AG04450 (cell line): ENCODE data around the gene MCM5. TPM values are rescaled to one million over a fixed set of nuclear protein-coding genes. Genes with fewer than 3 reads are reported as not detected.
"Not testable (repeated sequence)": the region's sequence is repeated elsewhere in the genome, so short reads cannot be mapped to it uniquely, and the experiment has no call there.

Experiments
- CTCF ChIA-PET: fragments of 300-600, 350-600 bp; formaldehyde crosslinking; extraction: SDS; loops from one replicate; lab custom pipeline; 2022; ENCODE audit warnings: antibody characterized with exemption, inconsistent platforms; lab: Charles Lee
- POLR2A ChIA-PET: fragments of 350-600 bp; formaldehyde crosslinking; extraction: SDS; loops from one replicate; lab custom pipeline; 2021; ENCODE audit warnings: antibody characterized with exemption, inconsistent platforms; lab: Yijun Ruan, JAX
- DNase-seq: peaks from one replicate; pipeline ENCODE4 v3.0.0-alpha.2; 2011; ENCODE audit warnings: low read depth, low spot score
- H3K27ac ChIP-seq: one replicate; pipeline ENCODE4 v1.5.1; 2012; ENCODE audit warnings: low read depth, low read length, control low read depth
- H3K27me3 ChIP-seq: one replicate; pipeline ENCODE4 v1.6.0; 2012; ENCODE audit warnings: low read length; ENCODE audit not compliant: control insufficient read depth, insufficient read depth
- H3K4me3 ChIP-seq: 2 replicates; pipeline ENCODE4 v1.5.1; 2011; ENCODE audit warnings: mild to moderate bottlenecking, low read depth, low read length, control low read depth
- H3K9me3 ChIP-seq: 2 replicates; pipeline ENCODE4 v1.5.1; 2012; ENCODE audit warnings: low read length; ENCODE audit not compliant: control insufficient read depth, insufficient read depth
- polyA plus RNA-seq: library from polyadenylated mRNA; depleted of rRNA; stranded (reverse); fragments of >200 nt; gene quantifications from 2 replicates; pipeline ENCODE4 v1.2.3, GENCODE V29; 2011
- TF ChIP-seq, protein P1 (sequence below): IDR thresholded peaks from 2 replicates; pipeline ENCODE4 v1.5.1; 2011; ENCODE audit warnings: low read depth, low read length, control low read depth, inconsistent platforms

MCM5 gene
- polyA plus RNA-seq, 1 experiment = 12.0 TPM

DNA sequence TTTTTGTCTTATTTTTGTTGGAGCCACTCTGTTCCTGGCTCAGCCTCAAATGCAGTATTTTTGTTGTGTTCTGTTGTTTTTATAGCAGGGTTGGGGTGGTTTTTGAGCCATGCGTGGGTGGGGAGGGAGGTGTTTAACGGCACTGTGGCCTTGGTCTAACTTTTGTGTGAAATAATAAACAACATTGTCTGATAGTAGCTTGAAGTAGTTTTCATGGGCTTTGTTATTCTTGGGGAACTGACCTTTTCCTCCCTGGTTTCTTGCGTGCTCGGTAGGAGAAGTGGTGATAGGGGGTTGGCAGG lies 6.0 kb upstream of the MCM5 start:
- ChIA-PET POLR2A (interaction anchor here (0.7 to 1.5 kb wide), 3 partner anchors 13 to 25 kb away, joined by 3 to 11 read pairs (median 3); partner anchors contain the start of gene HMOX1), CTCF (interaction anchor here (0.7 kb wide), 1 partner anchor 39 kb away, joined by 3 read pairs; no protein-coding TSS in a partner anchor)
- Histone ChIP-seq H3K9me3 (no peaks in the 10 kb centered on the region; the same call in 1 of the 2 replicates), H3K27me3 (no peaks in the 10 kb centered on the region), H3K4me3 (no peak overlapping the region), H3K27ac (no peak overlapping the region)
- no peak for DNase-seq
- TF ChIP-seq, protein P1, sequence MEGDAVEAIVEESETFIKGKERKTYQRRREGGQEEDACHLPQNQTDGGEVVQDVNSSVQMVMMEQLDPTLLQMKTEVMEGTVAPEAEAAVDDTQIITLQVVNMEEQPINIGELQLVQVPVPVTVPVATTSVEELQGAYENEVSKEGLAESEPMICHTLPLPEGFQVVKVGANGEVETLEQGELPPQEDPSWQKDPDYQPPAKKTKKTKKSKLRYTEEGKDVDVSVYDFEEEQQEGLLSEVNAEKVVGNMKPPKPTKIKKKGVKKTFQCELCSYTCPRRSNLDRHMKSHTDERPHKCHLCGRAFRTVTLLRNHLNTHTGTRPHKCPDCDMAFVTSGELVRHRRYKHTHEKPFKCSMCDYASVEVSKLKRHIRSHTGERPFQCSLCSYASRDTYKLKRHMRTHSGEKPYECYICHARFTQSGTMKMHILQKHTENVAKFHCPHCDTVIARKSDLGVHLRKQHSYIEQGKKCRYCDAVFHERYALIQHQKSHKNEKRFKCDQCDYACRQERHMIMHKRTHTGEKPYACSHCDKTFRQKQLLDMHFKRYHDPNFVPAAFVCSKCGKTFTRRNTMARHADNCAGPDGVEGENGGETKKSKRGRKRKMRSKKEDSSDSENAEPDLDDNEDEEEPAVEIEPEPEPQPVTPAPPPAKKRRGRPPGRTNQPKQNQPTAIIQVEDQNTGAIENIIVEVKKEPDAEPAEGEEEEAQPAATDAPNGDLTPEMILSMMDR = no peak

DNA sequence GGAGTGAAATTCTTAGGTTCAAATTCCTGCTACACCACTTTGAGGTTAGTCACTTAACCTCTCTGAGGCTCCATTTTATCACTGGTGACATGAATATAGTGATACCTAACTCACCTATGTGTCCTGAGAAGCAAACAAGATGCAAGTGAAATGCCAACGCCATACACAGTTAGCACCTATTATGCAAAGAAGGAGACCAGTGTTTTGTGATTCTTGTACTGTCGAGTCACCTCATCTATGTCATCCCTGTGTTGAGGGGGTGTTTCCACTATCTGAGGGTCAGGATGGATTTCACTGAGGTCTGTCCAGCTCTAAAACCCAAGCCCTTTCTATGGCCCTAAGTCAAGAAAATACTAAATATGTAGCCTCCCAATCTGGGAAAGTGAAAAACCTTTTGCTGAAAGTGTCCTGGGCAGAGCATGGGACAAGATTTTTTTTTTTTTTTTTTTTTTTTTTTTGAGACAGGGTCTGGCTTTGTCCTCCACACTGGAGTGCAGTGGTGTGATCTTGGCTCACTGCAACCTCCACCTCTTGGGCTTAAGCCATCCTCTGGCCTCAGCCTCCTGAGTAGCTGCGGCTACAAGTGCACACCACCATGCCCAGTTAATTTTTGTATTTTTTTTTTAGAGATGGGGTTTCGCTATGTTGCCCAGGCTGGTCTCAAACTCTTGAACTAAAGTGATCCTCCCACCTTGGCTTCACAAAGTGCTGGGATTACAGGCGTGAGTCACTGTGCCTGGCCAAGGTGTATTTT lies 5.0 kb upstream of the MCM5 start:
- Histone ChIP-seq H3K27me3 (no peaks in the 10 kb centered on the region), H3K4me3 (no peak overlapping the region), H3K9me3 (no peaks in the 10 kb centered on the region; the same call in 1 of the 2 replicates), H3K27ac (no peak overlapping the region)
- TF ChIP-seq, protein P1 = no peak
- ChIA-PET CTCF (interaction anchor here (0.7 kb wide), 1 partner anchor 31 kb away, joined by 10 read pairs; no protein-coding TSS in a partner anchor), POLR2A (interaction anchor here (0.6 to 1.5 kb wide), 4 partner anchors 11 to 23 kb away, joined by 3 to 11 read pairs (median 4); partner anchors contain the start of gene HMOX1)
- DNase-seq = no peak

DNA sequence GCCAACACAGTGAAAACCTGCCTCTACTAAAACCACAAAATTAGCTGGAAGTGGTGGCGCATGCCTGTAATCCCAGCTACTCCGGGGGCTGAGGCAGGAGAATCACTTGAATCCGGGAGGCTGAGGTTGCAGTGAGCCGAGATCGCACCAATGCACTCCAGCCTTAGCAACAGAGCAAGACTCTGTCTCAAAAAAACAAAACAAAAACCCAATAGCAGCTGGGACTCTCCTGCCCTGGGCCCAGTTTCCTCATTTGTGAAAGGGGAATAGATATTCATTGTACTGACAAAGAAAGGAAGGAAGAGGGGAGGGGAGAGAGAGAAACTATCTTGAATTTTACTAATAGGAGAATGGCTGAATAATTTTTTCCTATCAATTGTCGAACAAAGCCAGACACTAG lies 3.3 kb upstream of the MCM5 start:
- CTCF ChIA-PET, H3K27me3 ChIP-seq, POLR2A ChIA-PET, DNase-seq, H3K9me3 ChIP-seq, H3K27ac ChIP-seq, H3K4me3 ChIP-seq: not testable (repeated sequence)

DNA sequence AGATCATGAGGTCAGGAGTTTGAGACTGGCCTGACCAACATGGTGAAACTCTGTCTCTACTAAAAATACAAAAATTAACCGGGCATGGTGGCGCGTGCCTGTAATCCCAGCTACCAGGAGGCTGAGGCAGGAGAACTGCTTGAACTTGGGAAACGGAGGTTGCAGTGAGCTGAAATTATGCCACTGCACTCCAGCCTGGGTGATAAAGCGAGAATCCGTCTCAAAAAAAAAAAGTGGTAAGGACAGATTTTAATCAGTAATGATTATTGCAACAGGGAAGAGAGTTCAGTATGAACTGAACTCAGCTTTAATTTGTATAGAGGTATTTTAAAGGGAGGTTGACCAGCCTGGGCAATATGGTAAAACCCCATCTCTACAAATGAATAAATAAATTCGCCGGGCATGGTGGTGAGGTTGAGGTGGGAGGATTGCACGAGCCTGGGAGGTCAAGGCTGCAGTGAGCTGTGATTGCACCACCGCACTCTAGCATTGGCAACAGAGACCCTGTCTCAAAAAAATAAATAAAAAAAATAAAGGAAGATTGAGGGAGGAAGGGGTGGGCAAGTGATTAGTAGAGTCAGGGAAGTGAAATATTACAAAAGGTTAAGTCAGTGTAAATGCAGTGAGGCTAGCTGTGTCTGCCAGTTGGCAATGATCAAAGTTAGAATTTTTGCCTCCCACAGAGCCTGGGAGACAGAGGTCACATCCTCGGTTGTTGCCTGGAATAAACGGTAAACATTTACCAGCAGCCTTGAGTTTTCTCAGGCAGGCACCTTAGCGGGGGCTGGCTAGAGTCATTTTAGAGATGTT lies 2.6 kb upstream of the MCM5 start:
- no peak overlapping the region for H3K27ac ChIP-seq
- ChIA-PET CTCF (interaction anchor here (0.6 kb wide), 1 partner anchor 42 kb away, joined by 3 read pairs; no protein-coding TSS in a partner anchor), POLR2A (interaction anchor here (0.6 to 1.1 kb wide), 3 partner anchors 11 to 110 kb away, joined by 3 to 4 read pairs (median 3); partner anchors contain the start of gene HMOX1)
- H3K9me3 ChIP-seq = no peaks in the 10 kb centered on the region; the same call in 1 of the 2 replicates
- TF ChIP-seq, protein P1 = no peak
- H3K27me3 ChIP-seq = no peaks in the 10 kb centered on the region
- no peak for DNase-seq
- H3K4me3 ChIP-seq = no peak overlapping the region

DNA sequence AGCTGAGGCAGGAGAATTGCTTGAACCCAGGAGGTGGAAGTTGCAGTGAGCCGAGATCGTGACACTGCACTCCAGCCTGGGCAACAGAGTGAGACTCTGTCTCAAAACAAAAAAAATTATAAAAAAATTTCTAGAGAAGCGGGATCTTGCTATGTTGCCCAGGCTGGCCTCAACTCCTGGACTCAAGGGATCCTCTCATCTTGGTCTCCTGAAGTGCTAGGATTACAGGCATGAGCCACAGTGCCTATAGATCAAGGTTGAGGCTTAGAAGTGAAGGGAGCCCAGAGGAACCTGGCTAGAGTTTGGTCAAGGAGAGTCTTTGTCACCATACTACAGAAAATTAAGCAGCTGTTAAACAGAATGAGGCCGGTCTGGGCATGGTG lies 1.4 kb upstream of the MCM5 start:
- CTCF ChIA-PET = no interaction called here

More for the DNA sequence above, 1.4 kb upstream of the MCM5 start:
- POLR2A ChIA-PET = interaction anchor here (1.1 kb wide), 1 partner anchor 18 kb away, joined by 3 read pairs; the partner anchor contains the start of gene HMOX1
- H3K27me3 ChIP-seq = no peaks in the 10 kb centered on the region
- TF ChIP-seq, protein P1 = no peak
- no peaks in the 10 kb centered on the region; the same call in 1 of the 2 replicates for H3K9me3 ChIP-seq
- H3K4me3 ChIP-seq = no peak overlapping the region
- H3K27ac ChIP-seq = no peak overlapping the region
- no peak for DNase-seq
